HEK293 (cell line): ENCODE measurements around the gene MDP1.

Experiments
- CTCF ChIA-PET: fragments of 350-600 bp; formaldehyde crosslinking; extraction: SDS; loops from one replicate; lab custom pipeline; 2021; ENCODE audit warnings: antibody characterized with exemption; lab: Yijun Ruan, JAX
- POLR2A ChIA-PET: fragments of 300-600 bp; formaldehyde crosslinking; extraction: SDS; loops from one replicate; lab custom pipeline; 2020; ENCODE audit warnings: antibody characterized with exemption, inconsistent platforms; lab: Yijun Ruan, JAX
- H3K27ac ChIP-seq: fragments of 200-500 bp; sonication (Bioruptor generic); 2 replicates; pipeline ENCODE4 v1.5.1; 2014; ENCODE audit warnings: low read depth, low read length, control low read depth, inconsistent platforms; ENCODE audit errors: extremely low read depth
- H3K36me3 ChIP-seq, 2 experiments: fragments of 200-500 bp in 1 of 2; sonication (Bioruptor generic) in 1 of 2; 1 replicate in 1 of 2; 2 replicates in 1 of 2; pipeline ENCODE4 v1.5.1; 2014 to 2017; ENCODE audit warnings: inconsistent platforms in 2 of 2, low read length in 2 of 2; ENCODE audit not compliant: control insufficient read depth in 2 of 2, insufficient read depth in 1 of 2
- H3K4me1 ChIP-seq: fragments of 200-500 bp; sonication (Bioruptor generic); 2 replicates; pipeline ENCODE4 v1.5.1; 2014; ENCODE audit warnings: mild to moderate bottlenecking, low read length, inconsistent platforms; ENCODE audit not compliant: control insufficient read depth, insufficient read depth
- H3K4me3 ChIP-seq: 2 replicates; pipeline ENCODE4 v1.5.1; 2011; ENCODE audit warnings: low read depth, mild to moderate bottlenecking, control low read depth, low read length, moderate library complexity
- H3K9me3 ChIP-seq: fragments of 200-500 bp; sonication (Bioruptor generic); 2 replicates; pipeline ENCODE4 v1.5.1; 2014; ENCODE audit warnings: low read depth, low read length, inconsistent platforms; ENCODE audit not compliant: control insufficient read depth, insufficient read depth
- KLF10 ChIP-seq: fragments of 450-650 bp; IDR thresholded peaks from 2 replicates; pipeline ENCODE4 v1.5.1; 2018; ENCODE audit warnings: missing biosample characterization, mild to moderate bottlenecking, missing genetic modification characterization
- MEIS1 ChIP-seq: sonication (generic); formaldehyde crosslinking; IDR thresholded peaks from 2 replicates; pipeline ENCODE4 v1.8.1; 2022; ENCODE audit warnings: missing genetic modification reagents, mild to moderate bottlenecking, borderline replicate concordance
- SALL2 ChIP-seq: fragments of 450-650 bp; formaldehyde crosslinking; IDR thresholded peaks from 2 replicates; pipeline ENCODE4 v1.5.0; 2017; ENCODE audit warnings: missing biosample characterization, mild to moderate bottlenecking, missing genetic modification characterization, borderline replicate concordance
- TCF7L2 ChIP-seq: IDR thresholded peaks from 2 replicates; pipeline ENCODE4 v1.6.1; 2011; ENCODE audit warnings: low read depth, mild to moderate bottlenecking, inconsistent platforms, low read length, moderate library complexity, borderline replicate concordance
- YY2 ChIP-seq: fragments of 450-650 bp; formaldehyde crosslinking; IDR thresholded peaks from 2 replicates; pipeline ENCODE4 v1.5.1; 2016; ENCODE audit warnings: missing biosample characterization, missing genetic modification characterization
- ZBTB21 ChIP-seq: fragments of 450-650 bp; formaldehyde crosslinking; IDR thresholded peaks from 2 replicates; pipeline ENCODE4 v1.5.1; 2017; ENCODE audit warnings: missing biosample characterization, missing genetic modification characterization
- ZFHX2 ChIP-seq: fragments of 450-650 bp; formaldehyde crosslinking; conservative IDR thresholded peaks from 2 replicates; pipeline ENCODE4 v1.5.1; 2016; ENCODE audit warnings: missing biosample characterization, missing genetic modification characterization
- ZNF350 ChIP-seq: fragments of 450-650 bp; formaldehyde crosslinking; IDR thresholded peaks from 2 replicates; pipeline ENCODE4 v1.5.0; 2017; ENCODE audit warnings: missing biosample characterization, mild to moderate bottlenecking, missing genetic modification characterization
- ZNF366 ChIP-seq: fragments of 450-650 bp; formaldehyde crosslinking; conservative IDR thresholded peaks from 2 replicates; pipeline ENCODE4 v1.5.1; 2016; ENCODE audit warnings: missing biosample characterization, missing genetic modification characterization
- ZNF596 ChIP-seq: fragments of 450-650 bp; IDR thresholded peaks from 2 replicates; pipeline ENCODE4 v1.5.0; 2018; ENCODE audit warnings: missing biosample characterization, mild to moderate bottlenecking, missing genetic modification characterization, moderate library complexity
- ZNF670 ChIP-seq: fragments of 450-650 bp; formaldehyde crosslinking; IDR thresholded peaks from 2 replicates; pipeline ENCODE4 v1.5.1; 2016; ENCODE audit warnings: missing biosample characterization, missing genetic modification characterization, low read depth
- ZNF791 ChIP-seq: fragments of 450-650 bp; formaldehyde crosslinking; IDR thresholded peaks from 2 replicates; pipeline ENCODE4 v1.5.1; 2016; ENCODE audit warnings: missing biosample characterization, missing genetic modification characterization
- TF ChIP-seq, protein P1 (sequence below): fragments of 450-650 bp; formaldehyde crosslinking; IDR thresholded peaks from 2 replicates; pipeline ENCODE4 v1.5.1; 2016; ENCODE audit warnings: missing biosample characterization, missing genetic modification characterization

Gene MDP1

DNA sequence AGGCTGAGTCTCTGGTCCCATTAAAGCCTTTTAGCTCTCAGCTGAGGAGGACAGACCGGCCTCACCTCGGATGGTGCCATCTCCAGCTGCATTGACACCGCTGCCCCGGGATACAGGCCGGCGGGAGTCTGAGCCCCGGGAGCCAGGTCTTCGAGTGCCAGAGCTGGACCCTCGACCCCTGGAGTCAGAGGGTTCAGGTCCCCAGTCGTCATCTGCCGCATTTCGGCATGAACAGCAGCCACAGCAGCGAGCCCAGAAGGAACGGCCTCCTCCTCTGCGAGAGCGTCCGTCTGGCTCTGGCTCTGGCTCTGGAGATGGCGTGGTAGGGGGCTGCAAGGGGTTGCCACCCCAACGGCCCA is 46.1 kb upstream of the MDP1 start:
- Histone ChIP-seq H3K36me3 (peaks cover 0 to 18% of the 10 kb centered on the region in 2 experiments; a peak in 1 of 3 replicates), H3K4me1 (no peaks in the 10 kb centered on the region), H3K27ac (no peak overlapping the region), H3K9me3 (no peaks in the 10 kb centered on the region)
- POLR2A ChIA-PET, result interaction anchor here (1.2 to 3.6 kb wide), 3 partner anchors 9 to 121 kb away, joined by 3 to 16 read pairs (median 14); partner anchors contain the start of genes EMC9, RABGGTA and TINF2
- no peak for TF ChIP-seq MEIS1
- TF ChIP-seq YY2 (tag by site-specific recombination), result no peak
- TF ChIP-seq, protein P1, sequence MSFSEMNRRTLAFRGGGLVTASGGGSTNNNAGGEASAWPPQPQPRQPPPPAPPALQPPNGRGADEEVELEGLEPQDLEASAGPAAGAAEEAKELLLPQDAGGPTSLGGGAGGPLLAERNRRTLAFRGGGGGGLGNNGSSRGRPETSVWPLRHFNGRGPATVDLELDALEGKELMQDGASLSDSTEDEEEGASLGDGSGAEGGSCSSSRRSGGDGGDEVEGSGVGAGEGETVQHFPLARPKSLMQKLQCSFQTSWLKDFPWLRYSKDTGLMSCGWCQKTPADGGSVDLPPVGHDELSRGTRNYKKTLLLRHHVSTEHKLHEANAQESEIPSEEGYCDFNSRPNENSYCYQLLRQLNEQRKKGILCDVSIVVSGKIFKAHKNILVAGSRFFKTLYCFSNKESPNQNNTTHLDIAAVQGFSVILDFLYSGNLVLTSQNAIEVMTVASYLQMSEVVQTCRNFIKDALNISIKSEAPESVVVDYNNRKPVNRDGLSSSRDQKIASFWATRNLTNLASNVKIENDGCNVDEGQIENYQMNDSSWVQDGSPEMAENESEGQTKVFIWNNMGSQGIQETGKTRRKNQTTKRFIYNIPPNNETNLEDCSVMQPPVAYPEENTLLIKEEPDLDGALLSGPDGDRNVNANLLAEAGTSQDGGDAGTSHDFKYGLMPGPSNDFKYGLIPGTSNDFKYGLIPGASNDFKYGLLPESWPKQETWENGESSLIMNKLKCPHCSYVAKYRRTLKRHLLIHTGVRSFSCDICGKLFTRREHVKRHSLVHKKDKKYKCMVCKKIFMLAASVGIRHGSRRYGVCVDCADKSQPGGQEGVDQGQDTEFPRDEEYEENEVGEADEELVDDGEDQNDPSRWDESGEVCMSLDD (tag by site-specific recombination), result no peak
- TF ChIP-seq, all 188 proteins: peak for 0
- CTCF ChIA-PET, result interaction anchor here (0.6 to 1.4 kb wide), 4 partner anchors 15 to 71 kb away, joined by 3 to 6 read pairs (median 4); partner anchors contain the start of gene TINF2
- no peak overlapping the region for H3K4me3 ChIP-seq

DNA sequence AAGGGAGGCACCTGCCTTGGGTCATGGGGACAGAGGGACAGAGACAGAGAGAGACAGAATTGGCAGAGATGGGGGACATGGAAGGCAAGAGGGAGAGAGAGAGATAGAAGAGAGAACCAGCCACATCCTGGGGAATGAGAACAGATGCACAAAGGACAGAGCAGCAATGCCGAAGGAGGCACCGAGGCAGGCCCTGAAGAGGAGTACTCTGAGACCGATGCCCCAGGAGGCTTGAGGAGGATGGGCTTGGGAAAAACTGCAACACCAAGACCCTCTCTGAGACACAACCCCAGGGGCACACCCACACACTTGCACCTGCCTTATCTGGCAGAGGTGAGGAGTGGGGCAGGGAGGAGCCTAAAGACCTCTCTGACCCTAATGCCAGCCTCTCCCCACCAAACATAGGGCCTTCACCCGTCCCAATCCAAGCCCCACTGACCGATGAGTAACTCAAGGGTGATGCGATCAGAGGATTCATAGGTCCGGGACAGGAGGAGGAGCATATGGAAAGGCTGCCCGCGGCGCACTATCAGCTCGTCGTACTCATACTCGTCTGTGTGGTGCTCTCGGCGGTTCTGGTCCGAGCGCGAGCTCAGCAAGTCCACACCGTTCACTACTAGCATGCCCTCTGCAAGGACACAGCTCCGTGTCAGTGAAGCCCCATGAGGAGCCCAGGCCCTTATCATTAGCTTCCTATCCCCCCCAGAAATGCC is 45.5 kb upstream of the MDP1 start:
- ChIA-PET CTCF (interaction anchor here (0.6 to 1.4 kb wide), 3 partner anchors 14 to 19 kb away, joined by 3 to 6 read pairs (median 4); partner anchors contain the start of gene TINF2), POLR2A (interaction anchor here (0.7 to 3.6 kb wide), 4 partner anchors 10 to 168 kb away, joined by 3 to 16 read pairs (median 9); partner anchors contain the start of genes EMC9, PCK2, RABGGTA and TINF2)
- H3K4me3 ChIP-seq, result no peak overlapping the region
- no peaks in the 10 kb centered on the region for H3K9me3 ChIP-seq
- peaks cover 0 to 12% of the 10 kb centered on the region in 2 experiments; a peak in 1 of 3 replicates for H3K36me3 ChIP-seq
- H3K4me1 ChIP-seq, result no peaks in the 10 kb centered on the region
- TF ChIP-seq ZNF596 (tag by site-specific recombination) (no peak), ZNF670 (tag by site-specific recombination) (no peak), ZNF350 (tag by site-specific recombination) (no peak), ZFHX2 (tag by site-specific recombination) (no peak), SALL2 (tag by site-specific recombination) (no peak), ZBTB21 (tag by site-specific recombination) (no peak), ZNF791 (tag by site-specific recombination) (no peak), KLF10 (tag by site-specific recombination) (no peak), TCF7L2 (no peak)
- TF ChIP-seq, all 188 proteins: peak for 0
- no peak overlapping the region for H3K27ac ChIP-seq

DNA sequence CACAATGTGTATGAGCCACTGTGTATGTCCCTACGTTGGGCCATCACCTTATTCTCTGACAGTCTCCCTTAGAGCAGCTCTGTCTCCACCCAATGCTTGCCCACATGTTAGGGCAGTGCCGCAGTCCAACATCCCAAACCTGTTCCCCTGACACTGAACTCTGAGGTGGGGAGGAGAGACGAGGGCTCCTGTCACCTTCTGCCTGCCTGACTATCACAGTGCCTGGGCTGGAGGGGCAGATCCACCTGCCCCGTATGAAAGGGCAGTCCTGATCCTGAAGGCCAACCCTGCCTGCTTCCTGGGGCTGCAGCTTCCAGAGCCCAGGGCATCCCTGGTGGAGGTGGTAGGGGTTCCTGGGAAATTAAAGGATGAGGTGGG is 44.9 kb upstream of the MDP1 start:
- TF ChIP-seq ZNF366 (tag by site-specific recombination), result no peak
- Histone ChIP-seq H3K4me3 (no peak overlapping the region), H3K9me3 (no peaks in the 10 kb centered on the region), H3K27ac (no peak overlapping the region), H3K4me1 (no peaks in the 10 kb centered on the region), H3K36me3 (peaks cover 0 to 6% of the 10 kb centered on the region in 2 experiments; a peak in 1 of 3 replicates)
- POLR2A ChIA-PET, result interaction anchor here (3.6 kb wide), 1 partner anchor 10 kb away, joined by 16 read pairs; the partner anchor contains the start of gene RABGGTA
- CTCF ChIA-PET, result no interaction called here
